IMR-90 (cell line): ENCODE data around the gene CUX1. TPM values are rescaled to one million over a fixed set of nuclear protein-coding genes. Genes with fewer than 3 reads are reported as not detected.

Experiments used
- ATAC-seq: fragments of 200-7000 bp; cut with Tn5 transposase; 2 replicates; pipeline ENCODE4 v1.9.1; 2020; ENCODE audit warnings: low read depth, mild to moderate bottlenecking, moderate library complexity
- BruUV-seq: library from RNA; stranded (reverse); fragments of 400-500 nt; replicated peaks from 2 replicates; lab custom pipeline; 2021; lab: Mats Ljungman, UMichigan
- CTCF ChIA-PET: fragments of 300-600 bp; formaldehyde crosslinking; extraction: SDS; loops from one replicate; lab custom pipeline; 2021; ENCODE audit warnings: antibody characterized with exemption; lab: Yijun Ruan, JAX
- POLR2A ChIA-PET: fragments of 300-600 bp; sonication (Branson Sonifier 250); formaldehyde crosslinking; loops from one replicate; lab custom pipeline; 2022; ENCODE audit warnings: antibody characterized with exemption; ENCODE audit not compliant: unreplicated experiment; lab: Charles Lee
- DNase-seq: peaks from one replicate; pipeline ENCODE4 v3.0.0; 2013
- H2AFZ ChIP-seq: replicated peaks from 2 replicates; pipeline ENCODE3; 2013; ENCODE audit warnings: low read length, mild to moderate bottlenecking; ENCODE audit not compliant: poor library complexity
- H2AK5ac ChIP-seq: 2 replicates; pipeline ENCODE4 v1.6.1; 2013; ENCODE audit warnings: low read depth, low read length, inconsistent platforms
- H2AK9ac ChIP-seq: replicated peaks from 2 replicates; pipeline ENCODE3; 2013; ENCODE audit warnings: mild to moderate bottlenecking, low read depth, low read length, moderate library complexity; ENCODE audit not compliant: poor library complexity
- H2BK120ac ChIP-seq: 2 replicates; pipeline ENCODE4 v1.6.1; 2013; ENCODE audit warnings: low read depth, low read length, inconsistent platforms
- H2BK15ac ChIP-seq: 3 replicates; pipeline ENCODE4 v1.6.1; 2013; ENCODE audit warnings: low read depth, low read length, inconsistent platforms
- H2BK20ac ChIP-seq: 2 replicates; pipeline ENCODE4 v1.6.1; 2013; ENCODE audit warnings: low read depth, mild to moderate bottlenecking, inconsistent platforms, low read length, moderate library complexity
- H2BK5ac ChIP-seq: 2 replicates; pipeline ENCODE4 v1.6.1; 2013; ENCODE audit warnings: mild to moderate bottlenecking, low read depth, low read length, inconsistent platforms; ENCODE audit not compliant: poor library complexity, severe bottlenecking
- H3K14ac ChIP-seq: replicated peaks from 2 replicates; pipeline ENCODE4 v1.6.1; 2013; ENCODE audit warnings: low read depth, low read length, inconsistent platforms
- H3K18ac ChIP-seq: 2 replicates; pipeline ENCODE4 v1.6.1; 2013; ENCODE audit warnings: low read depth, low read length, control low read depth
- H3K23ac ChIP-seq: 2 replicates; pipeline ENCODE4 v1.6.1; 2013; ENCODE audit warnings: low read depth, low read length, inconsistent platforms
- H3K27ac ChIP-seq: 2 replicates; pipeline ENCODE4 v1.5.1; 2013; ENCODE audit warnings: mild to moderate bottlenecking, control low read depth, low read length; ENCODE audit not compliant: insufficient read depth
- H3K27me3 ChIP-seq: 2 replicates; pipeline ENCODE4 v1.6.1; 2013; ENCODE audit warnings: low read length; ENCODE audit not compliant: control insufficient read depth, insufficient read depth
- H3K36me3 ChIP-seq: 2 replicates; pipeline ENCODE4 v1.6.1; 2013; ENCODE audit warnings: low read length, mixed read lengths; ENCODE audit not compliant: control insufficient read depth, insufficient read depth
- H3K4ac ChIP-seq: 2 replicates; pipeline ENCODE4 v1.6.1; 2013; ENCODE audit warnings: low read depth, low read length, inconsistent platforms
- H3K4me1 ChIP-seq: 2 replicates; pipeline ENCODE4 v1.6.1; 2013; ENCODE audit warnings: low read length, mixed read lengths; ENCODE audit not compliant: control insufficient read depth, insufficient read depth
- H3K4me2 ChIP-seq: 2 replicates; pipeline ENCODE4 v1.6.1; 2013; ENCODE audit warnings: low read depth, mild to moderate bottlenecking, control low read depth, low read length, moderate library complexity
- H3K4me3 ChIP-seq: 2 replicates; pipeline ENCODE4 v1.5.1; 2013; ENCODE audit warnings: low read depth, mild to moderate bottlenecking, control low read depth, low read length, moderate library complexity; ENCODE audit not compliant: insufficient read depth
- H3K56ac ChIP-seq: 2 replicates; pipeline ENCODE4 v1.6.1; 2013; ENCODE audit warnings: low read length, inconsistent platforms; ENCODE audit not compliant: insufficient read depth; ENCODE audit errors: extremely low read depth
- H3K79me1 ChIP-seq, 2 experiments: 2 replicates each; pipeline ENCODE4 v1.6.1; 2013; ENCODE audit warnings: low read length in 2 of 2, inconsistent platforms in 1 of 2, low read depth in 1 of 2
- H3K9ac ChIP-seq: 2 replicates; pipeline ENCODE4 v1.6.1; 2013; ENCODE audit warnings: low read depth, low read length, control low read depth
- H3K9me1 ChIP-seq: 2 replicates; pipeline ENCODE4 v1.6.1; 2013; ENCODE audit warnings: low read length, inconsistent platforms; ENCODE audit not compliant: insufficient read depth
- H3K9me3 ChIP-seq: 2 replicates; pipeline ENCODE4 v1.6.1; 2013; ENCODE audit warnings: low read length; ENCODE audit not compliant: control insufficient read depth, insufficient read depth
- H4K20me1 ChIP-seq: 2 replicates; pipeline ENCODE4 v1.6.1; 2013; ENCODE audit warnings: low read length, inconsistent platforms; ENCODE audit not compliant: insufficient read depth
- H4K5ac ChIP-seq: 2 replicates; pipeline ENCODE4 v1.6.1; 2013; ENCODE audit warnings: mild to moderate bottlenecking, low read depth, low read length, control low read depth
- H4K8ac ChIP-seq, 2 experiments: 2 replicates each; pipeline ENCODE4 v1.6.1; 2013; ENCODE audit warnings: low read depth in 2 of 2, low read length in 2 of 2, control low read depth in 1 of 2, inconsistent platforms in 1 of 2
- H4K91ac ChIP-seq: 2 replicates; pipeline ENCODE4 v1.6.1; 2013; ENCODE audit warnings: low read depth, low read length, inconsistent platforms; ENCODE audit not compliant: insufficient read depth
- BHLHE40 ChIP-seq: fragments of 150-350 bp; IDR thresholded peaks from 2 replicates; pipeline ENCODE4 v1.6.1; 2016; ENCODE audit warnings: mild to moderate bottlenecking, low read depth, low read length
- MAFK ChIP-seq: IDR thresholded peaks from 2 replicates; pipeline ENCODE4 v1.6.1; 2012; ENCODE audit warnings: low read depth, low read length, improper control_type of control experiment
- WGBS, 2 experiments: methylation state at CpG; one replicate each; pipeline versions ENCODE4 v1.1.5 to v1.1.7; 2013; ENCODE audit warnings: missing lambda C conversion rate in 2 of 2; ENCODE audit not compliant: insufficient read length in 1 of 2; ENCODE audit errors: extremely low coverage in 2 of 2; 5-methylcytosine and 5-hydroxymethylcytosine counted together
- dilution Hi-C: fragments of 300-500 bp; cut with HindIII; formaldehyde crosslinking; loops from one replicate; pipeline ENCODE4 v1.14.3; 2018; ENCODE audit warnings: low sequenced_read_pairs; ENCODE audit not compliant: unreplicated experiment
- in situ Hi-C: fragments of 300-500 bp; cut with MboI; formaldehyde crosslinking; loops from 3 replicates; pipeline ENCODE4 v1.14.3; 2019; ENCODE audit warnings: low sequenced_read_pairs, inconsistent platforms, mixed read lengths
- intact Hi-C: fragments of 100-400 bp; cut with micrococcal nuclease; formaldehyde crosslinking; loops from 2 replicates; pipeline ENCODE4 v1.10.0; 2022
- polyA plus RNA-seq, 3 experiments: library from polyadenylated mRNA; depleted of rRNA; stranded (reverse); fragments of >200 nt; gene quantifications; 2 replicates each; pipeline ENCODE4 v1.2.3, GENCODE V29; 2012; ENCODE audit warnings: low replicate concordance in 1 of 3
- total RNA-seq: library from RNA; depleted of rRNA; stranded (reverse); fragments of >200 nt; gene quantifications from 2 replicates; pipeline ENCODE4 v1.2.3, GENCODE V29; 2012

Gene CUX1
- total and polyA plus RNA-seq, 2 of the 4 experiments (the other 2 are of a cell fraction) = 19.7 to 46.4 TPM

DNA sequence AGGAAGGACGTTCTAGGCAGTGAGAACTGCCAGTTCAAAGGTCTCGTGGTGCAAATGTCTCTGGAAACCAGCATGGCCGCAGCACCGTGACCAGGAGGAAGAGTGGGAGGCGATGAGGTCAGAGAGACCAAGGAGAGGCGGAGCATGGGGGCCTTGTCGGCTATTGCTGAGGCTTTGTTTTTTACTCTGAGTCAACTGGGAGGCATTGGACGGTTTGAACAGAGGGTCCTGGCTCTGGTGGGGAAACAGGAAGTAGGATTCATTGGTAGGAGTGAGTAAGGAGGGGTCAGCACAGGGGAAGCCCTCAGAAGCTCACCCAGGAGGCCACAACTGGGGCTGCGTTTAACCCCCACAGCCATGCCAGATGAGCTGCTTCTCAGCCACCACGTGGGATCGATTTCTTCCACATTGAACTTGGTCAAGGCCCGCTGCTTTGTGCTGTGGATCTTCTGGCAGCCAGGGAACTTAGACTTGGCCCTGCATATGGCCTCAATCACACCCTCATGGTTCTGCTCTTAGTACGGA is 447.0 kb downstream of the CUX1 start:
- H2AFZ ChIP-seq = peak overlapping the region; percentile 61
- CTCF ChIA-PET = no interaction called here
- H4K20me1 ChIP-seq = no peaks in the 10 kb centered on the region
- no peaks in the 10 kb centered on the region for H3K36me3 ChIP-seq
- POLR2A ChIA-PET = no interaction called here
- no peak overlapping the region for H3K4me2 ChIP-seq
- intact Hi-C loops = no loop called here
- peak overlapping the region; percentile 65 for H2AK5ac ChIP-seq
- peak overlapping the region; percentile 37; the same call in 1 of the 2 replicates for H3K14ac ChIP-seq
- DNase-seq = peak; percentile 78
- H2BK5ac ChIP-seq = no peak overlapping the region
- peak overlapping the region; percentile 69 for H2BK120ac ChIP-seq
- H3K18ac ChIP-seq = no peak overlapping the region
- no peaks in the 10 kb centered on the region for H3K27me3 ChIP-seq
- no peak overlapping the region for H3K4me3 ChIP-seq
- peaks cover 0 to 3% of the 10 kb centered on the region in 2 experiments; a peak in 1 of 4 replicates for H3K79me1 ChIP-seq
- H3K9ac ChIP-seq = no peak overlapping the region
- no peaks in the 10 kb centered on the region for H3K9me3 ChIP-seq
- in situ Hi-C loops = loop anchor here (25.0 kb wide), 1 partner anchor 902 kb away; the partner anchor contains the start of gene COL26A1
- H3K4me1 ChIP-seq = peaks cover 4% of the 10 kb centered on the region; the same call in 1 of the 2 replicates
- H3K27ac ChIP-seq = no peak overlapping the region
- dilution Hi-C loops = no loop called here
- peak; percentile 7; the same call in 1 of the 2 replicates for TF ChIP-seq MAFK
- TF ChIP-seq BHLHE40 = no peak
- no TSS peak for BruUV-seq
- peak overlapping the region in 1 of 2 experiments; percentile 79; a peak in 2 of 4 replicates for H4K8ac ChIP-seq
- H2BK15ac ChIP-seq = peak overlapping the region; percentile 68; the same call in 1 of the 3 replicates
- H2AK9ac ChIP-seq = peak overlapping the region; percentile 77
- 0 out of 2 replicates have a peak overlapping the region, but pooled peaks have one; percentile 7 for H3K23ac ChIP-seq
- H2BK20ac ChIP-seq = peak overlapping the region; percentile 6; the same call in 1 of the 2 replicates
- peak overlapping the region; percentile 52 for H3K4ac ChIP-seq
- 36% methylated on average over 10 of the region's 13 CpGs; no CpG with 5 or more reads in 1 of the 2 experiments for WGBS, 2 experiments
- H4K91ac ChIP-seq = peak overlapping the region; percentile 53
- ATAC-seq = peak; percentile 53
- no peak overlapping the region for H4K5ac ChIP-seq
- H3K56ac ChIP-seq = no peak overlapping the region
- peaks cover 3% of the 10 kb centered on the region; the same call in 1 of the 2 replicates for H3K9me1 ChIP-seq
